ENCODE data around the gene MCUB.

Gene MCUB

DNA sequence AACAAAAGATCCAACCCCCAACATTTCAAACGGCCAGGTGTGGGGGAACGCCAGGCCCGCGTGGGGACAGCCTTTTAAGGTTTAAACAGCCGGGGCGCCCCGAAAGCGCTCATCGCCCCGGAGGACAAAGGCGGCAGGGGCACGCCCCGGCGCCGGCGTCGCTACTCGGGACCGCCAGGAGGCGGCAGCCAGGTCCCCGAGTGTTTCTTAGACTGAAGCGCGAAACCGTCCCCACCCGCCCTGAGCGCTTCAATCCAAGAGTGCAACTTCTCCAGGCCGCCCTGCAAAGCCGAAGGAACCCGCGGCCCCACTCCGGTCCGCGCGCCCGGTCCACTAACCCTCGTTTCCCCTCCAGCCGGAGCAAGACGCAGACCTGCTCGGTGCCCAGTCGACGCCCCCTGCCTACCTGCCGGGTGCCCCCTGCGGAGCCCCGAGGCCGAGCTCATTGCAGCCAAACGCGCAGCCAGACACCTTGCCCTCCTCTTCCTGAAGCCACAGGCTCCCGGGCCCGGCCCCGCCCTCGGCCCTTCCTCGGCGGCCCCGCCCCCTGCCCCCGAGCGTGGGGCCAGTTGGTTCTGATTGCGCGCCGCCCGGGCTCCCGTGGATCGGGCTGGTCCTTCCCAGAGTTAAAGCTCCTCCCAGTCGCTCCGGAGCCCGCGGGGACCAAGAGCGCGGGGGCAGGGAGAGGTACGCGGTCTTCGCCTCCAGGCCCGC lies 143.1 kb downstream of the MCUB start, which contains the start of gene CASP6:
TSS of gene CASP6 (minus strand) at position 496 of the 714 bp plus-strand sequence. CDS start at position 446, 50 bp downstream.
- Histone ChIP-seq H3K27ac (peak within 1 kb of the TSS; percentile 67), H3K36me3 (no peaks in the 10 kb centered on the region), H3K4me1 (ENCODE audit: control insufficient read depth in 1 of 2, insufficient read depth in 1 of 2, low read depth in 1 of 2, low read length in 1 of 2) (peaks cover 18 to 25% of the 10 kb centered on the region in 2 experiments), H3K27me3 (no peaks in the 10 kb centered on the region), H3K4me3 (ENCODE audit: low read depth in 1 of 2, low read length in 1 of 2) (peak within 1 kb of the TSS; percentile 70 to 71), H3K9me3 (no peaks in the 10 kb centered on the region)
- TF ChIP-seq, protein P1, sequence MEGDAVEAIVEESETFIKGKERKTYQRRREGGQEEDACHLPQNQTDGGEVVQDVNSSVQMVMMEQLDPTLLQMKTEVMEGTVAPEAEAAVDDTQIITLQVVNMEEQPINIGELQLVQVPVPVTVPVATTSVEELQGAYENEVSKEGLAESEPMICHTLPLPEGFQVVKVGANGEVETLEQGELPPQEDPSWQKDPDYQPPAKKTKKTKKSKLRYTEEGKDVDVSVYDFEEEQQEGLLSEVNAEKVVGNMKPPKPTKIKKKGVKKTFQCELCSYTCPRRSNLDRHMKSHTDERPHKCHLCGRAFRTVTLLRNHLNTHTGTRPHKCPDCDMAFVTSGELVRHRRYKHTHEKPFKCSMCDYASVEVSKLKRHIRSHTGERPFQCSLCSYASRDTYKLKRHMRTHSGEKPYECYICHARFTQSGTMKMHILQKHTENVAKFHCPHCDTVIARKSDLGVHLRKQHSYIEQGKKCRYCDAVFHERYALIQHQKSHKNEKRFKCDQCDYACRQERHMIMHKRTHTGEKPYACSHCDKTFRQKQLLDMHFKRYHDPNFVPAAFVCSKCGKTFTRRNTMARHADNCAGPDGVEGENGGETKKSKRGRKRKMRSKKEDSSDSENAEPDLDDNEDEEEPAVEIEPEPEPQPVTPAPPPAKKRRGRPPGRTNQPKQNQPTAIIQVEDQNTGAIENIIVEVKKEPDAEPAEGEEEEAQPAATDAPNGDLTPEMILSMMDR (IDR thresholded peaks at IDR 0.05) = peak; percentile 27

DNA sequence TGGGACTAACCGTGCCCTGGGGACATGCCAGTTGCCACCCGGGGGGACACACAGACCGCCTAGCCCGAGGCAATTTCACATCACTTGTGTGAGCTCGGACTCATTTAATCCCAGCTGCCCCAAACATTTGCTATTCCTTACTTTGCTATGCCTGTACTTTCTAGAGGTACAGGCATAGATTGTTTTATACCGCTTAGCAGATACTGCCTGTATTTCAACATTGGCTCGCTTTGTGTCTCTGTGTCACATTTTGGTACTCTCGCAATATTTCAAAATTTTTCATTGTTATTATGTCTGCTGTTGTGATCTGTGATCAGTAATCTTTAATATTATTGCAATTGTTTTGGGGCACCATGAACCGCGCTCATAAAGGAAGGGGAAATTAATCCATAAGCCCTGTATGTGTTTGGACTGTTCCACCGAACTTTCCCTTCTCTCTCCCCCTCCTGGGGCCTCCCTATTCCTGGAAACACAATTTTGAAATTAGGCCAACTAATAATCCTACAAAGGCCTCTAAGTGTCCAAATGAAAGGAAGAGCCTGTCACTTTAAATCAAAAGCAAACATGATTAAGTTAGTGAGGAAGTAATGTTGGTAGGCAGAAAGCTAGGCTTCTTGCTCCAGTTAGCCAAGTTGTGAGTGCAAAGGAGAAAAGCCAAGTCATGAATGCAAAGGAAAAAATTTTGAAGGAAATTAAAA lies 143.8 kb downstream of the MCUB start:
- Histone ChIP-seq H3K4me1 (ENCODE audit: control insufficient read depth in 1 of 2, insufficient read depth in 1 of 2, low read depth in 1 of 2, low read length in 1 of 2) (peaks cover 18 to 25% of the 10 kb centered on the region in 2 experiments), H3K27ac (peak overlapping the region; percentile 67), H3K4me3 (ENCODE audit: low read depth in 1 of 2, low read length in 1 of 2) (peak overlapping the region; percentile 70 to 71), H3K9me3 (no peaks in the 10 kb centered on the region), H3K27me3 (no peaks in the 10 kb centered on the region), H3K36me3 (no peaks in the 10 kb centered on the region)
- TF ChIP-seq, protein P1 (IDR thresholded peaks at IDR 0.05) = no peak

DNA sequence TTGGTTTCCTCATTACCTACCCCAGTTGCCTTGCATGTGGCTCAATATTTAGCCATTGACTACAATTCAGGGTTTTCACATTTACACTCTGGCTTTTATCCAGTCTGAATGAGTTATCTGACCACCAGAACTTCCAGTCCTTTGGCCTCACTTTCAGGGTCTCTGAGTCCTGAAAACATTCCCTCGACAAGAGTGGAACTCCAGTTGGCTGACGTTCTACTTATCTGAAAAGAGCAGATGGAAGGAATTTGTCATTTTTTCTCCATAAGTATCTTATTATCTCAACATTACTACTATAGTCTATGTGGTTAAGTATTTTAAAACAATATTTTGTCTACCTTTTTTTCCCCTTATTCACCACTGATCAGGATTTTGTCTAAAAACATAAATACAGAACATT lies 148.4 kb downstream of the MCUB start:
- no peak overlapping the region for H3K4me3 ChIP-seq (ENCODE audit: low read depth in 1 of 2, low read length in 1 of 2)
- no peaks in the 10 kb centered on the region for H3K9me3 ChIP-seq
- H3K36me3 ChIP-seq = no peaks in the 10 kb centered on the region
- peaks cover 6 to 7% of the 10 kb centered on the region in 2 experiments for H3K4me1 ChIP-seq (ENCODE audit: control insufficient read depth in 1 of 2, insufficient read depth in 1 of 2, low read depth in 1 of 2, low read length in 1 of 2)
- no peaks in the 10 kb centered on the region for H3K27me3 ChIP-seq
- no peak overlapping the region for H3K27ac ChIP-seq
- TF ChIP-seq, protein P1 (IDR thresholded peaks at IDR 0.05) = no peak

GRCh38 chr4:109708990-109709389 lies 148.9 kb downstream of the MCUB start:
- Histone ChIP-seq H3K4me3 (ENCODE audit: low read depth in 1 of 2, low read length in 1 of 2) (no peak overlapping the region), H3K27ac (no peak overlapping the region), H3K36me3 (no peaks in the 10 kb centered on the region), H3K4me1 (ENCODE audit: control insufficient read depth in 1 of 2, insufficient read depth in 1 of 2, low read depth in 1 of 2, low read length in 1 of 2) (peaks cover under 1% of the 10 kb centered on the region in 2 experiments), H3K27me3 (no peaks in the 10 kb centered on the region), H3K9me3 (no peaks in the 10 kb centered on the region)
- TF ChIP-seq, protein P1 (IDR thresholded peaks at IDR 0.05) = no peak

DNA sequence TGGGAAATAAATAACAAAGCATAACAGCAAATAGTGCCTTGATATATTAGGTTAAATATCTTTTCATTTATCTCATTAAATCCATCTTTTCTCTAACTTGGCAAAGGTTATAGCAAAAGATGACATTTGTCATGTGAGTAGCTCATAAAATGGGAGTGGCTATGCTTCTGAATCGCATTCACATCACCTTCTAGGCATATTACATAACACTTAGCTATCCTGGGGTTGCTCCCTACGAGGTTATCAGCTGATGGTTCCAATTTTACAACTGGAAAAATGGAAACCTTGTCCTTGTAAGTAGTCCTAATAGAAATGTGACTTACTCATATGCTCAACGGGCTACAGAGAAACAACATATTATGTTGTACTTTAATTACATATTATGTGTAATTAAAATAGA lies 153.5 kb downstream of the MCUB start:
- H3K27ac ChIP-seq = no peak overlapping the region

More for the DNA sequence above, 153.5 kb downstream of the MCUB start:
- no peaks in the 10 kb centered on the region for H3K27me3 ChIP-seq
- TF ChIP-seq, protein P1 (IDR thresholded peaks at IDR 0.05) = no peak
- no peak overlapping the region for H3K4me3 ChIP-seq (ENCODE audit: low read depth in 1 of 2, low read length in 1 of 2)
- H3K9me3 ChIP-seq = no peaks in the 10 kb centered on the region
- H3K4me1 ChIP-seq (ENCODE audit: control insufficient read depth in 1 of 2, insufficient read depth in 1 of 2, low read depth in 1 of 2, low read length in 1 of 2) = no peaks in the 10 kb centered on the region
- no peaks in the 10 kb centered on the region for H3K36me3 ChIP-seq
